Neuronal stem cell (in vitro differentiated cells): Measurements from ENCODE around the gene ARMH2.
"Not testable (repeated sequence)": the region's sequence is repeated elsewhere in the genome, so short reads cannot be mapped to it uniquely, and the experiment has no call there.

Source experiments
- DNase-seq: peaks from one replicate; pipeline ENCODE4 v3.0.0-alpha.2; 2013; ENCODE audit warnings: low spot score
- H2AFZ ChIP-seq: one replicate; pipeline ENCODE4 v1.6.1; 2013; ENCODE audit warnings: mild to moderate bottlenecking, low read length, inconsistent platforms
- H2AK5ac ChIP-seq: 2 replicates; pipeline ENCODE4 v1.6.1; 2013; ENCODE audit warnings: low read depth, mild to moderate bottlenecking, inconsistent platforms, low read length, moderate library complexity, mixed read lengths
- H2BK120ac ChIP-seq: 2 replicates; pipeline ENCODE4 v1.6.1; 2013; ENCODE audit warnings: low read depth, mild to moderate bottlenecking, inconsistent platforms, low read length, moderate library complexity, mixed read lengths
- H2BK12ac ChIP-seq: one replicate; pipeline ENCODE4 v1.6.1; 2013; ENCODE audit warnings: low read length, inconsistent platforms
- H2BK15ac ChIP-seq: 2 replicates; pipeline ENCODE4 v1.6.1; 2013; ENCODE audit warnings: mild to moderate bottlenecking, low read length, inconsistent platforms, mixed read lengths
- H2BK5ac ChIP-seq: one replicate; pipeline ENCODE4 v1.6.1; 2013; ENCODE audit warnings: inconsistent platforms, mild to moderate bottlenecking, low read length, moderate library complexity
- H3K14ac ChIP-seq: one replicate; pipeline ENCODE4 v1.6.1; 2013; ENCODE audit warnings: low read length, inconsistent platforms
- H3K18ac ChIP-seq: 2 replicates; pipeline ENCODE4 v1.6.1; 2013; ENCODE audit warnings: low read length, inconsistent platforms
- H3K23ac ChIP-seq: 2 replicates; pipeline ENCODE4 v1.6.1; 2013; ENCODE audit warnings: low read depth, mild to moderate bottlenecking, mixed read lengths, low read length, inconsistent platforms; ENCODE audit not compliant: poor library complexity
- H3K27ac ChIP-seq: replicated peaks from 3 replicates; pipeline ENCODE4 v1.5.1; 2013; ENCODE audit warnings: low read length, inconsistent platforms
- H3K27me3 ChIP-seq, 3 experiments: 2 replicates each; pipeline ENCODE4 v1.6.1; 2013; ENCODE audit warnings: low read length in 3 of 3, mild to moderate bottlenecking in 2 of 3, inconsistent platforms in 1 of 3, low read depth in 1 of 3, mixed read lengths in 1 of 3, moderate library complexity in 1 of 3; ENCODE audit not compliant: control insufficient read depth in 3 of 3, insufficient read depth in 3 of 3
- H3K36me3 ChIP-seq, 2 donors: replicated peaks in 1 of 2; 2 replicates each; pipeline ENCODE4 v1.6.1; 2013; ENCODE audit warnings: low read length in 2 of 2; ENCODE audit not compliant: control insufficient read depth in 2 of 2, insufficient read depth in 2 of 2
- H3K4ac ChIP-seq: 2 replicates; pipeline ENCODE4 v1.6.1; 2013; ENCODE audit warnings: inconsistent platforms, mild to moderate bottlenecking, low read length, moderate library complexity
- H3K4me1 ChIP-seq, 2 donors: 1 replicate in 1 of 2; 2 replicates in 1 of 2; pipeline ENCODE4 v1.6.1; 2013; ENCODE audit warnings: low read length in 2 of 2, low read depth in 1 of 2; ENCODE audit not compliant: control insufficient read depth in 2 of 2, insufficient read depth in 1 of 2
- H3K4me2 ChIP-seq: one replicate; pipeline ENCODE4 v1.6.1; 2013; ENCODE audit warnings: mild to moderate bottlenecking, low read length, inconsistent platforms; ENCODE audit not compliant: insufficient read depth, poor library complexity, severe bottlenecking
- H3K4me3 ChIP-seq, 2 donors: 2 replicates each; pipeline ENCODE4 v1.5.1; 2013; ENCODE audit warnings: low read length in 2 of 2, mild to moderate bottlenecking in 2 of 2, inconsistent platforms in 1 of 2, moderate library complexity in 1 of 2
- H3K79me1 ChIP-seq: one replicate; pipeline ENCODE4 v1.6.1; 2013; ENCODE audit warnings: low read depth, mild to moderate bottlenecking, inconsistent platforms, low read length, moderate library complexity
- H3K9ac ChIP-seq: one replicate; pipeline ENCODE4 v1.6.1; 2013; ENCODE audit warnings: mild to moderate bottlenecking, low read depth, low read length, inconsistent platforms; ENCODE audit not compliant: poor library complexity
- H3K9me3 ChIP-seq, 2 donors: replicated peaks in 1 of 2; 2 replicates each; pipeline versions ENCODE3 to v1.6.1; 2013; ENCODE audit warnings: low read length in 2 of 2, mild to moderate bottlenecking in 2 of 2, inconsistent platforms in 1 of 2, low read depth in 1 of 2, mixed read lengths in 1 of 2, moderate library complexity in 1 of 2; ENCODE audit not compliant: control insufficient read depth in 2 of 2, insufficient read depth in 1 of 2
- H4K8ac ChIP-seq: one replicate; pipeline ENCODE4 v1.6.1; 2013; ENCODE audit warnings: low read depth, mild to moderate bottlenecking, inconsistent platforms, low read length, moderate library complexity
- H4K91ac ChIP-seq: one replicate; pipeline ENCODE4 v1.6.1; 2013; ENCODE audit warnings: low read length, low read depth, mild to moderate bottlenecking, inconsistent platforms; ENCODE audit not compliant: poor library complexity
- WGBS, 2 donors: extraction: QIAGEN DNeasy Blood & Tissue Kit; methylation state at CpG; one replicate each; pipeline ENCODE4 v1.1.7; 2013; ENCODE audit warnings: missing lambda C conversion rate in 2 of 2, mixed read lengths in 1 of 2; ENCODE audit not compliant: insufficient read length in 2 of 2, insufficient replicate concordance in 1 of 2; ENCODE audit errors: extremely low coverage in 2 of 2; 5-methylcytosine and 5-hydroxymethylcytosine counted together

The ARMH2 gene

GRCh38 chr6:24750878-24751277 lies 47.8 kb downstream of the ARMH2 start:
- H3K4ac ChIP-seq, H3K9ac ChIP-seq, H2AK5ac ChIP-seq, H4K91ac ChIP-seq, H3K23ac ChIP-seq, H2BK15ac ChIP-seq, H3K14ac ChIP-seq, H3K4me1 ChIP-seq, H3K27me3 ChIP-seq, H3K79me1 ChIP-seq, H3K4me3 ChIP-seq, H2AFZ ChIP-seq, H4K8ac ChIP-seq, H3K18ac ChIP-seq, H2BK12ac ChIP-seq, H2BK5ac ChIP-seq, H3K27ac ChIP-seq, H2BK120ac ChIP-seq, DNase-seq, H3K4me2 ChIP-seq, H3K36me3 ChIP-seq, H3K9me3 ChIP-seq: not testable (repeated sequence)
- WGBS, 2 donors: no CpG with 5 or more reads among the region's 3 CpGs

- Histone ChIP-seq H3K4me3 (no peak overlapping the region), H3K9me3 (no peaks in the 10 kb centered on the region), H2AFZ (no peak overlapping the region), H3K23ac (no peak overlapping the region), H3K4me1 (no peaks in the 10 kb centered on the region), H3K18ac (no peak overlapping the region), H2BK120ac (no peak overlapping the region), H3K14ac (no peak overlapping the region), H2BK12ac (no peak overlapping the region), H4K91ac (no peak overlapping the region), H3K4ac (no peak overlapping the region), H3K4me2 (no peak overlapping the region), H3K9ac (no peak overlapping the region), H3K79me1 (no peaks in the 10 kb centered on the region), H3K36me3 (no peaks in the 10 kb centered on the region), H2BK5ac (no peak overlapping the region), H3K27ac (no peak overlapping the region), H4K8ac (no peak overlapping the region), H3K27me3 (peaks cover 0 to 7% (median 0%) of the 10 kb centered on the region in 3 experiments), H2BK15ac (no peak overlapping the region), H2AK5ac (no peak overlapping the region)
- no CpG with 5 or more reads among the region's 3 CpGs for WGBS, 2 donors
- DNase-seq: no peak
Measured at GRCh38 chr6:24749297-24749696, 49.4 kb downstream of the ARMH2 start.
